Suppressor macrophage (primary cell): ENCODE results near the gene GID8.
A peak's percentile ranks its signal among the peaks of the same experiment; 100 is the strongest.

ENCODE experiments used
- DNase-seq, 4 experiments: peaks; one replicate each; pipeline ENCODE4 v3.0.0-alpha.2; 2020 to 2022

GID8 gene

GRCh38 chr20:62905536-62906117, 32.3 kb upstream of the GID8 start:
- no peak for DNase-seq

- DNase-seq = no peak
These were observed 31.7 kb upstream of the GID8 start for GRCh38 chr20:62906209-62906608.

GRCh38 chr20:62906647-62907375, 31.1 kb upstream of the GID8 start:
- DNase-seq = no peak

GRCh38 chr20:62907384-62908317, 30.3 kb upstream of the GID8 start:
- peak in 3 of 4 experiments; percentile 21 to 37 (median 24) for DNase-seq

- no peak for DNase-seq
These were observed 28.8 kb upstream of the GID8 start for GRCh38 chr20:62908971-62909791.

- no peak for DNase-seq
These were observed 27.7 kb upstream of the GID8 start for GRCh38 chr20:62910217-62910766.

GRCh38 chr20:62910777-62911497, 27.0 kb upstream of the GID8 start:
- DNase-seq = no peak

- no peak for DNase-seq
These were observed 26.2 kb upstream of the GID8 start for GRCh38 chr20:62911701-62912280.

- no peak for DNase-seq
These were observed 24.8 kb upstream of the GID8 start for GRCh38 chr20:62913043-62913630.

- no peak for DNase-seq
These were observed 23.5 kb upstream of the GID8 start for GRCh38 chr20:62914436-62914835.

- DNase-seq = peak in 3 of 4 experiments; percentile 45 to 50 (median 45)
These were observed 22.9 kb upstream of the GID8 start for GRCh38 chr20:62914970-62915457.

- no peak for DNase-seq
These were observed 21.1 kb upstream of the GID8 start for GRCh38 chr20:62916703-62917476.

GRCh38 chr20:62917720-62918119, 20.2 kb upstream of the GID8 start:
- DNase-seq = peak in 2 of 4 experiments; percentile 20 to 25

GRCh38 chr20:62918147-62918546, 19.8 kb upstream of the GID8 start:
- peak in 1 of 4 experiments; percentile 9 for DNase-seq

GRCh38 chr20:62918831-62919230, 19.1 kb upstream of the GID8 start:
- DNase-seq = peak in 3 of 4 experiments; percentile 28 to 31 (median 28)

- no peak for DNase-seq
These were observed 17.8 kb upstream of the GID8 start for GRCh38 chr20:62920039-62920645.

- DNase-seq = peak; percentile 56 to 74 (median 71)
These were observed 16.7 kb upstream of the GID8 start for GRCh38 chr20:62921119-62921687.

- DNase-seq = no peak
These were observed 15.5 kb upstream of the GID8 start for GRCh38 chr20:62922451-62922921.
